ENCODE measurements around the gene OPCML. TPM values are rescaled to one million over a fixed set of nuclear protein-coding genes. Genes with fewer than 3 reads are reported as not detected.

The OPCML gene
- total RNA-seq, 1 experiment from 2014 or later = 0.94 TPM

GRCh38 chr11:132681971-132682370 lies 850.3 kb downstream of the OPCML start:
- no peaks in the 10 kb centered on the region for H4K20me1 ChIP-seq (ENCODE audit: control insufficient read depth, insufficient read depth, insufficient read length)
- peaks cover 0 to 10% (median 0%) of the 10 kb centered on the region in 3 experiments; a peak in 3 of 7 replicates for H3K36me3 Mint-ChIP-seq (ENCODE audit: insufficient read depth in 1 of 3, low read depth in 3 of 3)
- no peaks in the 10 kb centered on the region for H3K27me3 ChIP-seq (ENCODE audit: insufficient read depth, low read length)
- H4K91ac ChIP-seq (ENCODE audit: insufficient read length, low read depth, low read length) = no peak overlapping the region
- H3K14ac ChIP-seq (ENCODE audit: insufficient read depth, low read length) = no peak overlapping the region
- no peak overlapping the region for H2BK15ac ChIP-seq (ENCODE audit: low read depth, low read length)
- peaks cover 4 to 17% of the 10 kb centered on the region in 2 experiments; a peak in 4 of 5 replicates for H3K9me3 Mint-ChIP-seq
- no peak overlapping the region for H3K27ac ChIP-seq (ENCODE audit: insufficient read length, low read depth, low read length)
- H3K4ac ChIP-seq (ENCODE audit: low read depth, low read length) = no peak overlapping the region
- H3K27me3 Mint-ChIP-seq (ENCODE audit: low read depth) = peaks cover 4% of the 10 kb centered on the region
- no CpG with 5 or more reads among the region's 7 CpGs for WGBS (ENCODE audit: extremely low coverage, insufficient read length, low lambda C conversion rate)
- H3K56ac ChIP-seq (ENCODE audit: insufficient read length, low read depth, low read length) = no peak overlapping the region
- H3K23me2 ChIP-seq (ENCODE audit: insufficient read length, low read depth, low read length, poor library complexity, severe bottlenecking) = no peaks in the 10 kb centered on the region
- no peak overlapping the region for H3K23ac ChIP-seq (ENCODE audit: insufficient read length, low read depth, low read length)
- H2BK20ac ChIP-seq (ENCODE audit: low read depth, low read length, poor library complexity, severe bottlenecking) = no peak overlapping the region
- no peaks in the 10 kb centered on the region for H3K9me3 ChIP-seq (ENCODE audit: control insufficient read depth, low read depth, low read length)
- no peaks in the 10 kb centered on the region for H3K4me1 ChIP-seq (ENCODE audit: insufficient read depth, low read length)
- no peak overlapping the region for H2AK5ac ChIP-seq (ENCODE audit: insufficient read length, low read length)
- no peak overlapping the region for H3K4me3 Mint-ChIP-seq
- no peak overlapping the region for H3T11ph ChIP-seq (ENCODE audit: low read length)
- no peaks in the 10 kb centered on the region for H3K79me2 ChIP-seq (ENCODE audit: insufficient read depth, low read length)
- no peak overlapping the region for H2BK120ac ChIP-seq (ENCODE audit: low read depth, low read length, poor library complexity, severe bottlenecking)
- DNase-seq = no peak
- H3K4me2 ChIP-seq (ENCODE audit: insufficient read depth, insufficient read length, low read length) = no peak overlapping the region
- H2BK5ac ChIP-seq (ENCODE audit: insufficient read length, low read length) = no peak overlapping the region
- H4K8ac ChIP-seq (replicated peaks; ENCODE audit: insufficient read length, low read depth, low read length) = no peak overlapping the region
- H2BK12ac ChIP-seq (ENCODE audit: insufficient read length, low read depth, low read length) = no peak overlapping the region
- TF ChIP-seq CTCF (conservative IDR thresholded peaks at IDR 0.05) = no peak
- peaks cover 8 to 11% of the 10 kb centered on the region in 2 experiments; a peak in 3 of 4 replicates for H3K4me1 Mint-ChIP-seq
- no peak overlapping the region for H3K9ac ChIP-seq (ENCODE audit: extremely low read depth, insufficient read length, low read length)
- H3K27ac Mint-ChIP-seq = no peak overlapping the region
- H2AFZ ChIP-seq (ENCODE audit: low read length) = no peak overlapping the region
- H3K79me1 ChIP-seq (ENCODE audit: insufficient read depth, low read depth, low read length, poor library complexity, severe bottlenecking) = no peaks in the 10 kb centered on the region
- no peak overlapping the region for H3K18ac ChIP-seq (ENCODE audit: insufficient read length, low read depth, low read length)
- no peak overlapping the region for H4K5ac ChIP-seq (ENCODE audit: insufficient read length, low read depth, low read length)

All from H9 (cell line).